Stimulated activated naive CD8-positive, alpha-beta T cell treated with anti-CD3 and anti-CD28 coated beads, Interleukin-15, amount 100 ng/mL, for 72 hours (primary cell): ENCODE measurements around the gene ARL15.

Experiments used
- ATAC-seq: fragments of 150-1000 bp; cut with Tn5 transposase; 2 replicates; pipeline ENCODE4 v1.10.0; 2021; ENCODE audit warnings: mild to moderate bottlenecking, moderate library complexity
- DNase-seq, 2 donors: peaks; one replicate each; pipeline ENCODE4 v3.0.0; 2021 to 2022
- H3K27ac Mint-ChIP-seq, 2 donors: one replicate each; pipeline ENCODE4 v1.8.0; 2022; ENCODE audit warnings: mild to moderate bottlenecking in 2 of 2, mixed read lengths in 2 of 2, moderate library complexity in 2 of 2
- H3K27me3 Mint-ChIP-seq: one replicate; pipeline ENCODE4 v1.8.0; 2022; ENCODE audit warnings: mixed read lengths
- H3K4me1 Mint-ChIP-seq: one replicate; pipeline ENCODE4 v1.8.0; 2022; ENCODE audit warnings: mild to moderate bottlenecking, mixed read lengths
- H3K4me3 Mint-ChIP-seq, 2 donors: one replicate each; pipeline ENCODE4 v1.8.0; 2022; ENCODE audit warnings: mild to moderate bottlenecking in 2 of 2, mixed read lengths in 2 of 2, moderate library complexity in 1 of 2
- H3K9me3 Mint-ChIP-seq, 2 donors: one replicate each; pipeline ENCODE4 v1.8.0; 2022; ENCODE audit warnings: mixed read lengths in 2 of 2

Gene ARL15

GRCh38 chr5:54324651-54325271, 14.4 kb upstream of the ARL15 start:
- ATAC-seq (no peak), DNase-seq (no peak)
- peaks cover 17% of the 10 kb centered on the region for H3K27me3 Mint-ChIP-seq
- H3K9me3 Mint-ChIP-seq, result no peaks in the 10 kb centered on the region
- peaks cover 10% of the 10 kb centered on the region for H3K4me1 Mint-ChIP-seq
- H3K4me3 Mint-ChIP-seq, result no peak overlapping the region
- no peak overlapping the region for H3K27ac Mint-ChIP-seq

GRCh38 chr5:54323495-54323894, 13.1 kb upstream of the ARL15 start:
- DNase-seq, result no peak
- Mint-ChIP-seq H3K4me1 (peaks cover 10% of the 10 kb centered on the region), H3K27me3 (peaks cover 22% of the 10 kb centered on the region), H3K27ac (no peak overlapping the region), H3K4me3 (no peak overlapping the region), H3K9me3 (no peaks in the 10 kb centered on the region)
- ATAC-seq, result no peak

- no peak overlapping the region for H3K27ac Mint-ChIP-seq
- H3K4me3 Mint-ChIP-seq, result no peak overlapping the region
- DNase-seq (no peak), ATAC-seq (no peak)
- peaks cover 31% of the 10 kb centered on the region for H3K27me3 Mint-ChIP-seq
- peaks cover under 1% of the 10 kb centered on the region for H3K4me1 Mint-ChIP-seq
- H3K9me3 Mint-ChIP-seq, result no peaks in the 10 kb centered on the region
Measured at GRCh38 chr5:54320256-54320655, 9.9 kb upstream of the ARL15 start.

- no peak overlapping the region for H3K27ac Mint-ChIP-seq
- H3K27me3 Mint-ChIP-seq, result peaks cover 41% of the 10 kb centered on the region
- ATAC-seq (no peak), DNase-seq (no peak)
- H3K9me3 Mint-ChIP-seq, result no peaks in the 10 kb centered on the region
- no peaks in the 10 kb centered on the region for H3K4me1 Mint-ChIP-seq
- H3K4me3 Mint-ChIP-seq, result no peak overlapping the region
Measured at GRCh38 chr5:54317511-54318260, 7.3 kb upstream of the ARL15 start.

GRCh38 chr5:54315736-54316528, 5.6 kb upstream of the ARL15 start:
- Mint-ChIP-seq H3K9me3 (no peaks in the 10 kb centered on the region), H3K27me3 (peaks cover 41% of the 10 kb centered on the region), H3K4me1 (peaks cover 1% of the 10 kb centered on the region), H3K27ac (no peak overlapping the region), H3K4me3 (no peak overlapping the region)
- DNase-seq (no peak), ATAC-seq (no peak)

GRCh38 chr5:54313311-54314270, 3.2 kb upstream of the ARL15 start:
- ATAC-seq (no peak), DNase-seq (no peak)
- Mint-ChIP-seq H3K9me3 (no peaks in the 10 kb centered on the region), H3K4me1 (peaks cover 19% of the 10 kb centered on the region), H3K27me3 (peaks cover 26% of the 10 kb centered on the region), H3K27ac (no peak overlapping the region), H3K4me3 (no peak overlapping the region)

GRCh38 chr5:54312499-54312898, 2.1 kb upstream of the ARL15 start:
- Mint-ChIP-seq H3K27ac (no peak overlapping the region), H3K4me3 (peak overlapping the region in 1 of 2 donors; percentile 92), H3K9me3 (no peaks in the 10 kb centered on the region), H3K4me1 (peaks cover 23% of the 10 kb centered on the region), H3K27me3 (peaks cover 22% of the 10 kb centered on the region)
- no peak for DNase-seq
- no peak for ATAC-seq

- ATAC-seq (no peak), DNase-seq (no peak)
- Mint-ChIP-seq H3K4me3 (peak overlapping the region; percentile 90 to 92), H3K27ac (peak overlapping the region; percentile 94 to 98), H3K9me3 (no peaks in the 10 kb centered on the region), H3K27me3 (peaks cover 16% of the 10 kb centered on the region), H3K4me1 (peaks cover 29% of the 10 kb centered on the region)
Measured at GRCh38 chr5:54311176-54311677, 854 bp upstream of the ARL15 start.

- H3K27me3 Mint-ChIP-seq, result peaks cover 6% of the 10 kb centered on the region
- ATAC-seq (peak; percentile 30), DNase-seq (peak in 1 of 2 donors; percentile 20)
- H3K4me3 Mint-ChIP-seq, result peak overlapping the region; percentile 90 to 92
- H3K27ac Mint-ChIP-seq, result peak overlapping the region; percentile 94 to 98
- H3K9me3 Mint-ChIP-seq, result no peaks in the 10 kb centered on the region
- peaks cover 29% of the 10 kb centered on the region for H3K4me1 Mint-ChIP-seq
Measured at GRCh38 chr5:54309691-54310432, 511 bp downstream of the ARL15 start.

GRCh38 chr5:54309276-54309675, 1.1 kb downstream of the ARL15 start:
- Mint-ChIP-seq H3K4me1 (peaks cover 32% of the 10 kb centered on the region), H3K27ac (peak overlapping the region; percentile 94 to 98), H3K4me3 (peak overlapping the region; percentile 90 to 92), H3K9me3 (no peaks in the 10 kb centered on the region), H3K27me3 (peaks cover under 1% of the 10 kb centered on the region)
- DNase-seq (no peak), ATAC-seq (no peak)

GRCh38 chr5:54307583-54307982, 2.8 kb downstream of the ARL15 start:
- H3K27me3 Mint-ChIP-seq, result no peaks in the 10 kb centered on the region
- no peak for ATAC-seq
- peaks cover 49% of the 10 kb centered on the region for H3K4me1 Mint-ChIP-seq
- H3K4me3 Mint-ChIP-seq, result no peak overlapping the region
- no peak for DNase-seq
- no peak overlapping the region for H3K27ac Mint-ChIP-seq
- no peaks in the 10 kb centered on the region for H3K9me3 Mint-ChIP-seq

GRCh38 chr5:54306893-54307292, 3.5 kb downstream of the ARL15 start:
- Mint-ChIP-seq H3K4me3 (no peak overlapping the region), H3K27me3 (no peaks in the 10 kb centered on the region), H3K27ac (no peak overlapping the region), H3K4me1 (peaks cover 53% of the 10 kb centered on the region), H3K9me3 (no peaks in the 10 kb centered on the region)
- DNase-seq, result no peak
- no peak for ATAC-seq

- no peaks in the 10 kb centered on the region for H3K9me3 Mint-ChIP-seq
- H3K4me3 Mint-ChIP-seq, result no peak overlapping the region
- DNase-seq (no peak), ATAC-seq (no peak)
- H3K27me3 Mint-ChIP-seq, result no peaks in the 10 kb centered on the region
- H3K4me1 Mint-ChIP-seq, result peaks cover 61% of the 10 kb centered on the region
- H3K27ac Mint-ChIP-seq, result no peak overlapping the region
Measured at GRCh38 chr5:54305737-54306136, 4.6 kb downstream of the ARL15 start.

GRCh38 chr5:54304040-54304439, 6.3 kb downstream of the ARL15 start:
- no peak overlapping the region for H3K4me3 Mint-ChIP-seq
- no peak overlapping the region for H3K27ac Mint-ChIP-seq
- H3K4me1 Mint-ChIP-seq, result peaks cover 51% of the 10 kb centered on the region
- ATAC-seq (peak; percentile 35), DNase-seq (no peak)
- no peaks in the 10 kb centered on the region for H3K9me3 Mint-ChIP-seq
- no peaks in the 10 kb centered on the region for H3K27me3 Mint-ChIP-seq
